ENCODE results near the gene BATF2.
"Not testable (repeated sequence)": the region's sequence is repeated elsewhere in the genome, so short reads cannot be mapped to it uniquely, and the experiment has no call there.

BATF2 gene

GRCh38 chr11:64996710-64997380 lies at the start of gene BATF2:
Gene BATF2, minus strand, starts transcription at chr11:64996971. Its CDS starts 57 bp downstream, at chr11:64996914.
- no peak for DNase-seq

- no peak for DNase-seq
Observed at GRCh38 chr11:65045728-65046127, 49.0 kb upstream of the BATF2 start.

GRCh38 chr11:65045061-65045460 lies 48.3 kb upstream of the BATF2 start:
- DNase-seq: no peak

GRCh38 chr11:65043881-65044501 lies 47.2 kb upstream of the BATF2 start:
- DNase-seq: no peak

- DNase-seq: no peak
Observed at GRCh38 chr11:65042891-65043290, 46.1 kb upstream of the BATF2 start.

- DNase-seq: peak; percentile 74
Observed at GRCh38 chr11:65040847-65041622, 44.3 kb upstream of the BATF2 start, which contains the start of gene SAC3D1. Gene SAC3D1, plus strand, starts transcription at chr11:65041210. Its CDS starts 83 bp downstream, at chr11:65041293.

- DNase-seq: no peak
Observed at GRCh38 chr11:65040520-65040846, 43.7 kb upstream of the BATF2 start.

GRCh38 chr11:65036931-65037330 lies 40.2 kb upstream of the BATF2 start:
- DNase-seq: no peak

GRCh38 chr11:65035579-65035978 lies 38.8 kb upstream of the BATF2 start:
- DNase-seq: no peak

- no peak for DNase-seq
Observed at GRCh38 chr11:65034423-65034822, 37.7 kb upstream of the BATF2 start.

- DNase-seq: no peak
Observed at GRCh38 chr11:65032216-65032615, 35.4 kb upstream of the BATF2 start.

GRCh38 chr11:65027213-65028067 lies 30.7 kb upstream of the BATF2 start, which contains the start of gene SNX15:
Gene SNX15, plus strand, starts transcription at chr11:65027439. Its CDS starts 99 bp downstream, at chr11:65027538.
- peak; percentile 80 for DNase-seq

- DNase-seq: no peak
Observed at GRCh38 chr11:65026810-65027209, 30.0 kb upstream of the BATF2 start.

- DNase-seq: not testable (repeated sequence)
Observed at GRCh38 chr11:65023502-65023901, 26.7 kb upstream of the BATF2 start.

GRCh38 chr11:65021509-65021908 lies 24.7 kb upstream of the BATF2 start:
- DNase-seq: no peak

- no peak for DNase-seq
Observed at GRCh38 chr11:65021003-65021402, 24.2 kb upstream of the BATF2 start.

GRCh38 chr11:65019824-65020223 lies 23.1 kb upstream of the BATF2 start:
- no peak for DNase-seq

- DNase-seq: no peak
Observed at GRCh38 chr11:65017937-65018336, 21.2 kb upstream of the BATF2 start.

GRCh38 chr11:65016705-65017104 lies 19.9 kb upstream of the BATF2 start:
- DNase-seq: no peak

- DNase-seq: no peak
Observed at GRCh38 chr11:65014726-65015227, 18.0 kb upstream of the BATF2 start.

GRCh38 chr11:65013888-65014725 lies 17.3 kb upstream of the BATF2 start, which contains the start of gene ARL2:
Gene ARL2, plus strand, starts transcription at chr11:65014160. Its CDS starts 48 bp downstream, at chr11:65014208.
- DNase-seq: peak; percentile 75

Data from activated CD4-positive, alpha-beta T cell treated with anti-CD3 and anti-CD28 coated beads for 1 hour (primary cell).